ENCODE results near the gene CDH2. TPM values are rescaled to one million over a fixed set of nuclear protein-coding genes. Genes with fewer than 3 reads are reported as not detected.

Gene CDH2
- total RNA-seq, 4 donors from 2014 or later, result 9.8 to 52.9 (median 17.8) TPM

- no peaks in the 10 kb centered on the region for H3K36me3 ChIP-seq
- no peak for ATAC-seq
- no peak for TF ChIP-seq POLR2AphosphoS5 (IDR thresholded peaks at IDR 0.05)
- TF ChIP-seq EP300 (IDR thresholded peaks at IDR 0.05), result no peak
- TF ChIP-seq, protein P1, sequence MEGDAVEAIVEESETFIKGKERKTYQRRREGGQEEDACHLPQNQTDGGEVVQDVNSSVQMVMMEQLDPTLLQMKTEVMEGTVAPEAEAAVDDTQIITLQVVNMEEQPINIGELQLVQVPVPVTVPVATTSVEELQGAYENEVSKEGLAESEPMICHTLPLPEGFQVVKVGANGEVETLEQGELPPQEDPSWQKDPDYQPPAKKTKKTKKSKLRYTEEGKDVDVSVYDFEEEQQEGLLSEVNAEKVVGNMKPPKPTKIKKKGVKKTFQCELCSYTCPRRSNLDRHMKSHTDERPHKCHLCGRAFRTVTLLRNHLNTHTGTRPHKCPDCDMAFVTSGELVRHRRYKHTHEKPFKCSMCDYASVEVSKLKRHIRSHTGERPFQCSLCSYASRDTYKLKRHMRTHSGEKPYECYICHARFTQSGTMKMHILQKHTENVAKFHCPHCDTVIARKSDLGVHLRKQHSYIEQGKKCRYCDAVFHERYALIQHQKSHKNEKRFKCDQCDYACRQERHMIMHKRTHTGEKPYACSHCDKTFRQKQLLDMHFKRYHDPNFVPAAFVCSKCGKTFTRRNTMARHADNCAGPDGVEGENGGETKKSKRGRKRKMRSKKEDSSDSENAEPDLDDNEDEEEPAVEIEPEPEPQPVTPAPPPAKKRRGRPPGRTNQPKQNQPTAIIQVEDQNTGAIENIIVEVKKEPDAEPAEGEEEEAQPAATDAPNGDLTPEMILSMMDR (IDR thresholded peaks at IDR 0.05), result no peak
- TF ChIP-seq POLR2A (IDR thresholded peaks at IDR 0.05), result no peak
- 89 to 100% methylated on average over 1 to 4 of the region's 4 CpGs for WGBS, 2 donors (ENCODE audit: low coverage in 1 of 2)
- no peaks in the 10 kb centered on the region for H3K9me3 ChIP-seq
- H3K4me3 ChIP-seq, result no peak overlapping the region
- no peak overlapping the region for H3K27ac ChIP-seq
- no peaks in the 10 kb centered on the region for H3K4me1 ChIP-seq
- H3K27me3 ChIP-seq, result no peaks in the 10 kb centered on the region
Observed at GRCh38 chr18:28095631-28096030, 81.3 kb downstream of the CDH2 start.

GRCh38 chr18:28095041-28095440 is 81.9 kb downstream of the CDH2 start:
- Histone ChIP-seq H3K27ac (no peak overlapping the region), H3K4me1 (no peaks in the 10 kb centered on the region), H3K9me3 (no peaks in the 10 kb centered on the region), H3K4me3 (no peak overlapping the region), H3K36me3 (no peaks in the 10 kb centered on the region), H3K27me3 (no peaks in the 10 kb centered on the region)
- TF ChIP-seq, protein P1 (IDR thresholded peaks at IDR 0.05), result no peak
- TF ChIP-seq EP300 (IDR thresholded peaks at IDR 0.05) (no peak), POLR2AphosphoS5 (IDR thresholded peaks at IDR 0.05) (no peak), POLR2A (IDR thresholded peaks at IDR 0.05) (no peak)
- ATAC-seq, result no peak
- 61 to 75% methylated on average over 1 to 3 of the region's 3 CpGs for WGBS, 2 donors (ENCODE audit: low coverage in 1 of 2)

DNA sequence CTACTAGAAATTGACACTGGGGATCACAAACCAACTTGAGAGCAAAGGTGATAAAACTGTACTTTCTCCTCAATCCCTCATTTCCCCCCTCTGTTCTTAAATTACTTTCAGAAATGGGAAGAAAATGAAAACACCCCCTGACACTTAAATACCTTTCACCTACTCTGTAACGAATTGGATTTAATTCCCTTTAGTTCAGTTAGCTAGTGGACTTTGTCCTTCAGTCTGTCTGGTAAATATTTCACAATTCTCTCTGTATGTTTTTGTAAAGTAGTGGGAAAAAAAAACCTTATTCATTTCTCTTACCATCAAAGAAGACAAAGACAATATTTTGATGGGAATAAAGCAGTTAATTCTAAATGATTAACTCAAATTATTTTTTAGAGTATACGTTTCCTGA is 85.7 kb downstream of the CDH2 start:
- no peaks in the 10 kb centered on the region for H3K36me3 ChIP-seq
- peaks cover 0 to 10% (median 0%) of the 10 kb centered on the region in 3 donors for H3K4me1 ChIP-seq
- H3K4me3 ChIP-seq, result no peak overlapping the region
- 66 to 69% methylated on average over 2 of the region's 2 CpGs for WGBS, 2 donors (ENCODE audit: low coverage in 1 of 2)
- no peak for ATAC-seq
- TF ChIP-seq POLR2A (IDR thresholded peaks at IDR 0.05), result no peak
- TF ChIP-seq EP300 (IDR thresholded peaks at IDR 0.05), result no peak
- no peak for TF ChIP-seq POLR2AphosphoS5 (IDR thresholded peaks at IDR 0.05)
- TF ChIP-seq, protein P1 (IDR thresholded peaks at IDR 0.05), result no peak
- H3K9me3 ChIP-seq, result no peaks in the 10 kb centered on the region
- H3K27ac ChIP-seq, result no peak overlapping the region
- no peaks in the 10 kb centered on the region for H3K27me3 ChIP-seq

GRCh38 chr18:28088477-28088876 is 88.5 kb downstream of the CDH2 start:
- ATAC-seq, result no peak
- Histone ChIP-seq H3K4me1 (peaks cover 0 to 10% (median 0%) of the 10 kb centered on the region in 3 donors), H3K27ac (no peak overlapping the region), H3K36me3 (no peaks in the 10 kb centered on the region), H3K27me3 (no peaks in the 10 kb centered on the region), H3K4me3 (no peak overlapping the region), H3K9me3 (no peaks in the 10 kb centered on the region)
- TF ChIP-seq POLR2AphosphoS5 (IDR thresholded peaks at IDR 0.05) (no peak), POLR2A (IDR thresholded peaks at IDR 0.05) (no peak), EP300 (IDR thresholded peaks at IDR 0.05) (no peak)
- TF ChIP-seq, protein P1 (IDR thresholded peaks at IDR 0.05), result no peak
- WGBS, 2 donors (ENCODE audit: low coverage in 1 of 2), result 92 to 97% methylated on average over 3 of the region's 3 CpGs

GRCh38 chr18:28086670-28087552 is 90.0 kb downstream of the CDH2 start:
- Histone ChIP-seq H3K36me3 (no peaks in the 10 kb centered on the region), H3K27ac (no peak overlapping the region), H3K4me3 (no peak overlapping the region), H3K4me1 (peaks cover 0 to 10% (median 0%) of the 10 kb centered on the region in 3 donors), H3K27me3 (no peaks in the 10 kb centered on the region), H3K9me3 (no peaks in the 10 kb centered on the region)
- 34 to 40% methylated on average over 9 of the region's 9 CpGs for WGBS, 2 donors (ENCODE audit: low coverage in 1 of 2)
- ATAC-seq, result peak; percentile 34
- TF ChIP-seq POLR2A (IDR thresholded peaks at IDR 0.05) (no peak), POLR2AphosphoS5 (IDR thresholded peaks at IDR 0.05) (no peak), EP300 (IDR thresholded peaks at IDR 0.05) (no peak)
- TF ChIP-seq, protein P1 (IDR thresholded peaks at IDR 0.05), result no peak

All from gastroesophageal sphincter (tissue), 4 donors.